Measurements from ENCODE around the gene TP53.
"Not testable (repeated sequence)": the region's sequence is repeated elsewhere in the genome, so short reads cannot be mapped to it uniquely, and the experiment has no call there.

TP53 gene

DNA sequence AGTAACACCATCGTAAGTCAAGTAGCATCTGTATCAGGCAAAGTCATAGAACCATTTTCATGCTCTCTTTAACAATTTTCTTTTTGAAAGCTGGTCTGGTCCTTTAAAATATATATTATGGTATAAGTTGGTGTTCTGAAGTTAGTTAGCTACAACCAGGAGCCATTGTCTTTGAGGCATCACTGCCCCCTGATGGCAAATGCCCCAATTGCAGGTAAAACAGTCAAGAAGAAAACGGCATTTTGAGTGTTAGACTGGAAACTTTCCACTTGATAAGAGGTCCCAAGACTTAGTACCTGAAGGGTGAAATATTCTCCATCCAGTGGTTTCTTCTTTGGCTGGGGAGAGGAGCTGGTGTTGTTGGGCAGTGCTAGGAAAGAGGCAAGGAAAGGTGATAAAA lies 14.1 kb downstream of the TP53 start:
- peak; percentile 80 for DNase-seq

DNA sequence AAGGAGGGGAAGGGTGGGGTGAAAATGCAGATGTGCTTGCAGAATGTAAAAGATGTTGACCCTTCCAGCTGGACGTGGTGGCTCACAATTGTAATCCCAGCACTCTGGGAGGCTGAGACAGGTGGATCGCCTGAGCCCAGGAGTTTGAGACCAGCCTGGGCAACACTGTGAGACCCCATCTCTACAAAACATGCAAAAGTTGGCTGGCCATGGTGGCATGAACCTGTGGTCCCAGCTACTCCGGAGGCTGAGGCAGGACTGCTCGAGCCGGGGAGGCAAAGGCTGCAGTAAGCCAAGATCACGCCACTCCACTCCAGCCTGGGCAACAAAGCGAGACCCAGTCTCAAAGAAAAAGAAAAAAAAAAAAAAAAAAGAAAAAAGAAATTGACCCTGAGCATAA lies 18.8 kb downstream of the TP53 start:
- DNase-seq, result no peak

DNA sequence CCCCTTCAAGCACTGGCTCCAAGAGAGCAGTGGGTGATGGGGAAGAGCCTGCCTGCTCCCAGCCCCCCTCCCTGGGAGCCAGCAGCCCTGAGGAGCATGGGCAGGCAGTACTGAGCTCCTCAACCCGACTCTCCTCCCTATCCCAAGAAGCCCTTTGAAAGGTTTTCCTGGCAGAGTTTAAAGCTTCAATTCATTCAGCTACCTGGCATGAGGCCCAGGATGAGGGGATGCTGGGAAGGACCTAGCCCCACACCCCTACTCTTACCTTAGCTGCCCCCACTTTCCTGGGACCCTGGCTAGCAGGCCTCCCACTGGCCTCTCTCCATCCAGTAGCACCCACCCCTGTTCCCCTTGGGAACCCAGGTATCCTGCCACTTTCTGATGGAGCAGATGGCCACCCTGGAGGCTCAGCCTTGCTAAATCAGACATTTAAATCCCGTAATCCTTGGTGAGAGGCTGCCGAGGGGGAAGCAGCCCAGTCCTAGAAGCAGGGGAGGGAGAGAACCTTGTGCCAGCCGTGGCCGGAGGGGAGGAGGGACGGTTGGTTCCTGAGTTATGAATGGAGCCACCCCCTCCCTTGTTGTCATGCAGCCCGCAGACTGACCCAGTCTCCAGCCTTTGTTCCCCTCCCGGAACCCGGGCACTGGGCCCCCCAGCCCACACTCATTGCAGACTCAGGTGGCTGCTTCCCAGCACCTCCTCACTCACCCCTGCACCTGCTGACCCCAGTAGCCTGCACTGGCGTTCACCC lies 19.5 kb downstream of the TP53 start:
- DNase-seq, result no peak

DNA sequence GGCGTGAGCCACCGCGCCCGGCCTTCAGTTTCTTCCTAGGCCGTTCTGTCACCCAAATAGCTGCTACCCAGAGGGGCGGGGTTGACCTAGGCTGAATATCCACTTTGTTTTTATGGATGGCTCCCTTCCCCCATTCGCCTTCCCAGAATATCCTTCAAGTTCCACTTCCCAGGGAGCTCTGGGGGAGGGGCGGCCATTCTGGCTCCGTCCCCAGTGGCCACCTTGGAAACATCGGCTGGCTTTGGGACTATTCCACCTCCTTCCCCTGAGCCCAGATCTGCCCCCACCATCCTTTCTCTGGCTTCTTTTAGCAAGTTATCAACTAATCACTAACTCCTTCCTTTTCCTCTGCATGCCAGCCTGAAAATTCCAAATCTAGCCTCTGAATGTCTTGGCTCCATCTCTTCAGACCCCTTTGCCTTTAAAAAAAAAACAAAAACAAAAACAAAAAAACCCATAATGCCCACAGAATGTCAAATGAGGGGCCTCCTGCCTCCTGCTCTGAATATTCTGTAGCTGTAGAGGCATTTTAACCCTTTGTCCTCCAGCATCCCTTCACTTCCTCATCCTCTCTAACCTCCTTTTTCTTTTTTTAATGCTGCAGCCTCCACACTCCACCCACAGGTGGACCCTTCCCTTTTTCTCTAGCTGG lies 30.2 kb downstream of the TP53 start:
- DNase-seq, result no peak

DNA sequence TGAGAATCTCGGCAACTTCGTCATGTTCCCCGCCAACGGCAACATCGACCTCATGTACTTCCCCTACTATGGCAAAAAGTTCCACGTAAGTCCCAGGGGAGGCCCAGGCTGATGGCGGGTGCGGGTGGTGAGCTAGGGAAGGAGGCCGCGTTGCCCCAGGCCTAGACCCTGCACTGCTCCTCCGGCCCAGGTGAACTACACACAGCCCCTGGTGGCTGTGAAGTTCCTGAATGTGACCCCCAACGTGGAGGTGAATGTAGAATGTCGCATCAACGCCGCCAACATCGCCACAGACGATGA lies 31.8 kb downstream of the TP53 start:
- no peak for DNase-seq

DNA sequence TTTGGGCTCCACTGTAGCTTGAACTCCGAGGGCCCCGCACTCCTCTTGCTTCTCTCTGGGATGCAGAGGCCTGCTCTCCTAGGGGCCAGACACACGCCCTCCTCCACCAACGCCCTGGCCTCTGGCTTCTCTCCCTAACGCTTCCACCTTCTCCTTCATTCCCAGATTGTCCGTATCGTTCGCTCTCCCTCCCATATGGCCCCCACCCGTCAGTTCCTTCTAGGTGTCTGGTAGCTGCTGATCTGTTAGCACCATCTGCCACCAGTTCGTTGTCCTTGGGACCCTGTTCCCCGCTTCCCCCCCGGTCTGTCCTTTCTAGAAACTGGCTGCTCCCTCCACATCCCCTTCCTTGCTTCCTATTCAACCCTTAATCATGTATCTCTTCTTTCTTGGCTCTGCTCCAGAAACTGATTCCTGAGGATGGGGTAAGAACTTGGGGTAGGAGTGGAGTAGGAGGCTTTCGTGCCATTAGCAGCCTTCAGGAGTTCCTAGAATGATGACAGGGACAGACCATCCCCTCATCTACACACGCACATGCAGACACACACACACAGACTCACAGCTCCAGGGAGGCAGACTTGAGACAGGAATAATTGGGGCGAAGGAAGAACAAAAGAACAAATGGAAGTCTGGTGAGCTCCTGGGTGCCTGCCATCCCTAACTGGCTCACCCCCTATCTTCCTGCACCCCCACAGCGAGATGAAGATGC lies 32.3 kb downstream of the TP53 start:
- no peak for DNase-seq

DNA sequence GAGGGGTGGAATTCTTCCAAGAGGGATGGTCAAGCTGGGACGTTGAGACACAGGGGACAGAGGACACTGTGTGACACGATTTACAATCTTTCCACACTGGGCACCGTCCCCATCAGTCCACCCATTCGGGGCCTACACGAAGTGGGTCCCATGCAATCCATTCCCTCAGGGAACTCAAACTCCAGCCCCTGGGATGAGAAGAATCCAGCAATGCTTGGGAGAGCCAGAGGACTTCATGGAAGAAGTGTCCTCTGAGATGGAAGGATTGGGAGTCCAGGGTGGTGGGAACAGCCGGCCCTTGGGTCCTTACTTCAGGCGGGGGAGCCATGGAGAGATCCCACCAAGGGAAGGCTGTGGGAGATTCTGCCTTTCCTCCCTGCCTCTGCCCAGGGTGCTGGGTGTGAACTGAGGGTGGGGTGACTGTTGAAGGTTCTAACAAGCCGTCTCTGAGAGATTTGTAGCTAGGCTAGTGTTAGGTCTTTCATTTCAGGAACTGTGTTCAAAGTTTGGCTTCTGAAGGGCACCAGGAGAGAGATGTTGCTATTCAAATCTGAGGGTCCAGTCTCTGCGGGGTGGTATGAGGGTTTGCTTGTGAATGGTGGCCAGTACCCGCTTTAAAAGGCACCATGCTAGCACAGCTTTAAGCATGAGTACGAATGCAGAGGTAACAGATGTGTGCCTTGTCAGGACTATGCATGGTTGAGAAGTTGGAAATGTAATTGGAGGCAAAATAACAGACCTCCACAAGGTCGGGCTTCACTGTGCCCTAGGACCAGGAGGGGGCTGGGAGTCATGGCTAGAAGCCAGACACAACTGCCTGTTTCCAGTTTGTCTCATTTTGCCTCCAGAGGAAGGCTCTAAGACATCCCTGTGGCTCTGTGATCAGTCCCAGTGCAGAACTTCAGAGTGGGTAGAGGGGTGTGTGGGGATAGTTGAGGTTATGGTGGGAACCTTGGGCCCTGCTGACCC lies 34.6 kb downstream of the TP53 start:
- DNase-seq, result no peak

DNA sequence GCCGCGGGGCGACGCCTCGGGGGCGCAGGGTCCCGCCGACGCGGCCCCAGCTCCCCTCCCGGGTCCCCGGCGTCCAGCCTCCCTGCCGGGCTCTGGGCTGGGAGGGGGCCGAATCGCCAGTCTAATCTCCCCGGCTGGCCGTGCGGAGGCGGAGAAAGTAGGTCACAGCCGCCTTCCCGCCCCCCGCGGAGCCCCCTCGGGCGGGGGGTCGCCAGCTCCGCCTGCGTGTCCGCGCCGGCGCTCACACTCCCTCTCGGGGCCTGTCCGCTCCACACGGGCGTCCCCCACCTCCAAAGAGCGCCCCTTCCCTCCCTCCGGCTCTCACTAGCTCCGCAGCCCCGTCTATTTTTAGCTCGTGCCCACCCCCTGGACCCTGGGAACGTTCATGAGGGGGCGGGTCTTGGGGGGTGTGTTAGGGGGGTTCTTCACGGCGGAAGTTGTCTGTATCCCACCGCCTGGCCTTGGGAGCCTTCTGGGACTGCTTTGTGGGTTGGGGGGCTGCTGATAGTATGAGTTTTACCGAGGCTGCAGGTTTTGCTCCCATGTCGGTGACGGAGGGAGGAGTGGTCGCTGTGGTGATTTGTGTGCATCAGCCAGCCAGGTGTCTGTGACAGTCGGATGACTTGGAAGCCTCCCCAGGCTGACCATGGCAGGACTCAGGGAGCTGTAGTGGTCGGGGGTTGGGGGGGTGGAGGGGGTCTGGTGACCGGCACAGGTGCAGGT lies 35.5 kb downstream of the TP53 start:
- DNase-seq, result no peak

DNA sequence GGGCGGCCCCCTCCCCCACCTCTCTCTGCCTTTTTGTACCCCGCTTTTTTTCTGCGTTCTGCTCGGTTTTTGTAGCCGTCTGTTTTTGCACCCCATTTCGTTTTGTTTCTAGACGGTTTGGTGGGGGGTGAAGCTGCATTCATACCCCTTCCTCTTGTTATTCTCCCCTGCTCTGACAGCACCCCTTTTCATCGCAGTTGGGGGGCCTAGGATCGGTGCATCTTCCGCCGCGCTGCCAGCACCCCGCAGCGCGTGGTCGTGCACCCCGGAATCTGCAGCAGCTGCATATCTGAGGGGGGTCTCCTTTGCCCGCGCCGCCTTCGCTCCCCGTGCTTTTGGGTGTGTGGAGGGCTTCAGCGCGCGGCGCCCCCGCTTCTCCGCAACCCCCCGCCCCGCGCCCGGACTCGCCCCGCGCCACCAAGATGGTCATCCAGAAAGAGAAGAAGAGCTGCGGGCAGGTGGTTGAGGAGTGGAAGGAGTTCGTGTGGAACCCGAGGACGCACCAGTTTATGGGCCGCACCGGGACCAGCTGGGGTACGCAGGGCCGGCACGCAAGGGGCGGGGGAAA lies 36.1 kb downstream of the TP53 start:
- no peak for DNase-seq

DNA sequence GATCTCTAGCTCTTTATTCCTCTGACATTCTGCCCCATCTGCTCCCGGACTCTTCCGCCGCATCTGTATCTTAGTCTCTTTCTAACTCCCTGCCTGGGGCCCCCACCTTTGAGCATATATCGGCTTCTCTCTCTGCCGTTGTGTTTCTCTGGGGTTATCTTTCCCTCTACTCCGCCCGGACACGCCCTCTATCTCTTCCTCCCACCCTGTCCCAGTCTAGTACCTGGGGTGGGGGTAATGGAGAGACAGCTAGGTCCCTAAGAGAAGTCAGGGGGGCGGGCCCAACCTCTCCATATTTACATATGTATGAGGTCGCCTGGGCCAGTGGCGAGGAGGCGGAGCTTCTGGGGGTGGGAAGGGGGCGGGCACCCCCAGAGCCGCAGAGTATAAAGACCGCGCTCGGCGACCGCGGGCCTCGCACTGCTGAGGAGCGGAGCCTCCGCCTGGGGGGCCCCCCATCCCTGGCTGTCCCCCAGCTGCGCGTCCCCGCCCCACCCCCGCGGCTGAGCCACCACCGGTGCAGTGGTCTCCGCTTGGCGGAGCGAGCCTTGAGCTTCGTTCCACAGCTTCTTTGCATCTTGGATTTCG lies 36.7 kb downstream of the TP53 start, which contains the start of gene ATP1B2:
TSS of gene ATP1B2 (plus strand) at position 418 of the 588 bp plus-strand sequence. CDS start 593 bp downstream, outside the sequence.
- DNase-seq, result peak; percentile 79

DNA sequence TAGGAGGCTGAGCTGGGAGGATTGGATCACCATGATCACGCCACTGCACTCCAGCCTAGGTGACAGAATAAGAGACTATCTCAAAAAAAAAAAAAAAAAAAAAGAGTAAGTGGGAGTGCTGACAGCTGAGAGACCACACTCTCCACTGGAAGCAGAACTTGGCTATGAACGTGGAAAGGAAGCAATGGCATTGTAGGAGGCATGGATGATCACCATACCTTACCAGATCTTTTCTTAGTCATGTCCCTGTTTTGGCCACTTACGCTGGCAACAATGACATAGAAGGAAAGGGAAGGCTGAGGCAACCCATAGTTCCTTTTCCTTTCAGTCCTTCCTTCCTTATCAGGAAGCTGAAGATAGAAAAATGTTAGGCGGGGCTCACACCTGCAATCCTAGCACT lies 40.3 kb downstream of the TP53 start:
- no peak for DNase-seq

DNA sequence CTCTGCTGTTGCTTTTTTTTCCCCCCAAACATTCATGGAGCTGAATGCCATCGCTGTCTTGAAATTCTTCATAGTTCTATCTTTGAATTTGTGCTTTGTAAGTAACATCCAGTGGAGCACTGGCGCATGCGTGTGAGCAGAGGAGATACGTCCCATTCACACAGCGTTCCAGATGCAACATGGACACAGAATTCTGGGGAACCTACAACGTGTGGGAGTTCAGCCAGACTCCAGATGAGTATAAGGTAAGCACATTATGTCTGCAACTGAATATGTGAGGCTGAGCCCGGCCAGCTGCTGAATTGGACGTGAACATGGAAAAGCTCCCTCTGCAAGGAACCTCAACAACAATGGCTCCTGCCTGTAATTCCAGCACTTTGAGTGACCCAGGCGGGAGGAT lies 40.8 kb downstream of the TP53 start:
- no peak for DNase-seq

DNA sequence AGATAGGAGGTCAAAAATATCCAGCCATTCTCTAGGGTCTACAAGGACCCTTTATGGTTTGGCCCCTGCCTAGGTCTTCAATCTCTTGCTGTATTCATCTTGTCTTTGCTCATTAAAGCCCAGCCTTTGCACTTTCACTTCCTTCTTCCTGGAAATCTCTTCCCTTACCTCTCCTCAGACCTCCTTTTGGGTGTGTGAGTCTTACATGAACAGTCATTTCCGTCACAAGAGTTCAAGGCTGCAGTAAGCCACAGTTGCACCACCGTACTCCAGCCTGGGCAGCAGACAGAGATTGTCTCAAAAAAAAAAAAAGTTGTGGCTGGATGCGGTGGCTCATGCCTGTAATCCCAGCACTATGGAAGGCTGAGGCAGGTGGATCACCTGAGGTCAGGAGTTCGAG lies 42.5 kb downstream of the TP53 start:
- DNase-seq, result no peak

DNA sequence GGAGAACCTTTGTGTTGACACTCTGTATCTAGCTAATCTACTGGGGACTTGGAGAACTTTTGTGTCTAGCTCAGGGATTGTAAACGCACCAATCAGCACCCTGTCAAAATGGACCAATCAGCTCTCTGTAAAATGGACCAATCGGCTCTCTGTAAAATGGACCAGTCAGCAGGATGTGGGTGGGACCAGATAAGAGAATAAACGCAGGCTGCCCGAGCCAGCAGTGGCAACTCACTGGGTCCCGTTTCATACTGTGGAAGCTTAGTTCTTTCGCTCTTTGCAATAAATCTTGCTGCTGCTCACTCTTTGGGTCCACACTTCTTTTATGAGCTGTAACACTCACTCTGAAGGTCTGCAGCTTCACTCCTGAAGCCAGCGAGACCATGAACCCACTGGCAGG lies 45.7 kb downstream of the TP53 start:
- not testable (repeated sequence) for DNase-seq

DNA sequence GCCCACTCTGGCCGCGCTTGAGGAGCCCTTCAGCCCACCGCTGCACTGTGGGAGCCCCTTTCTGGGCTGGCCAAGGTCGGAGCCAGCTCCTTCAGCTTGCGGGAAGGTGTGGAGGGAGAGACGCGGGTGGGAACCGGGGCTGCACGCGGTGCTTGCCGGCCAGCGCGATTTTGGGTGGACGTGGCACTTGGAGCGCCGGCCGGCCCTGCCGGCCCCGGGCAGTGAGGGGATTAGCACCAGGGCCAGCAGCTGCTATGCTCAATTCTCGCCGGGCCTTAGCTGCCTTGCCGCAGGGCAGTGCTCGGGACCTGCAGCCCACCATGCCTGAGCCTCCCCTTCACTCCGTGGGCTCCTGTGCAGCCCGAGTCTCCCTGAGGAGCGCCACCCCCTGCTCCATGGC lies 46.5 kb downstream of the TP53 start:
- no peak for DNase-seq

DNA sequence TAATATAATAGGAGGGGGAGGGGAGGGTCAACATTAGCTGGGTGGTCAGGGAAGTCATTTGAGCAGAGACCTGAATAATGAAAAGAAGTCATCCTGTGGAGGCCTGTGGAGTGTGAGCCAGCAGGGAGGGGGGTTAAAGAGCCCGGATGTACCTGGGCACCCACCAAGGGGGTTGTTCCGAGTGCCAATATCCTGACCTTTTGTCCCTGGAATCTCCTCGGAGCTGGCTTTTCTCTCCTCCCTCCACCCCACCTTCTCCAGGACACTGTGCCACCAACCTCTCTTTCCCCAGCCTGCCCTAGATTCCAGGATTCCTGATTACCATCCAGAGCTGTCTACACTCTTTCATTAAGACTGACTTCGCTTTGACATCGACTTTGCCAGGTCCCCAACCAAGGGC lies 51.1 kb downstream of the TP53 start:
- no peak for DNase-seq

DNA sequence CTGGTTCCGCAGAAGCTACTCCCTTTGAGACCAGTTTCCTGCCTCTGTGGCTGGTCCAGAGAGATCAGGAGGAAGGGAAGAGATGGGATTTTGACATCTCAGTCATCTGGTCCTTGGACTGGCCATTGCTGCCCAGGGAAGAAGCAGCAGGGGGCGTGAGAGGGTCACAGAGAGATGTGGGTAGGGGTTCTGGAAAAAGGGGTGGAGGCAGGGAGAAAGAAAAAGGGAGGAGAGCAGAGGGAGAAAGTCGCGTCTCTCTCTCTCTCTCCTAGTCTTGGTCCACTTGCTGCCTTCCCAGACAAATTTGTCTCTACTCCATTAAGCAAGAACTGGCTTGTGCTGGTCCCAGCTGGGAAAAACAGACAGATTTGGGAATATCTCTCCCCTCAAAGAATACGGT lies 52.9 kb downstream of the TP53 start:
- no peak for DNase-seq

DNA sequence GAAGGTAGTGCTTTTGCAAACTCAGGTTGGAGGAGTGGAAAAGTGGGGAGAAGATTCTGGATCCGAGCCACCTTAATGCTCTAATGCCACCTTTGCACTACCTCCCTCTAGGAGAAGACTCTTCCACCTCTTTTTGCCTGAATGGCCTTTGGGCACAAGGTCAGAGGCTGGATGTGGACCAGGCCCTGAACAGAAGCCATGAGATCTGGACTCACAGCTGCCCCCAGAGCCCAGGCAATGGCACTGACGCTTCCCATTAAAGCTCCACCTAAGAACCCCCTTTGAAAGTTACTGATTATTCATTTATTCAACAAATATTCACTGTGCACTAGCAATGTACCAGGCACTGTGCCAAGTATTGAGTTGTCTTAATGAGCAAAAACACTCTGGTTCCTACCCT lies 54.2 kb downstream of the TP53 start:
- DNase-seq, result no peak

DNA sequence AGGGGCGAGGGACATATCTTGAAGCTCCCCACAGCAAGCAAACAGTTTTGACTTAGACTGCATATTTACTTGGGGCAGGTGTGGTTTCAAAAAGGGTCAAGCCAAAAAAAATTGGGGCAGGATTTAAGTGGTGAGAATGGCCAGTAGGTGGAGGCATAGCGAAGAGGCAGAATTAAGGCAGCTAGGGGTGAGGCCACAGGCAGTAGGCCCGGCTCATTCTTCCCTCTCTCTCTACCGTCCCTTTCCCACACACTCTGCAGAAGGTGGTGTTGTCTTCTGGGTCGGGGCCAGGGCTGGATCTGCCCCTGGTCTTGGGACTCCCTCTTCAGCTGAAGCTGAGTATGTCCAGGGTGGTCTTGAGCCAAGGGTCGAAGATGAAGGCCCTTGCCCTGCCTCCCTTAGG lies 54.8 kb downstream of the TP53 start:
- no peak for DNase-seq

DNA sequence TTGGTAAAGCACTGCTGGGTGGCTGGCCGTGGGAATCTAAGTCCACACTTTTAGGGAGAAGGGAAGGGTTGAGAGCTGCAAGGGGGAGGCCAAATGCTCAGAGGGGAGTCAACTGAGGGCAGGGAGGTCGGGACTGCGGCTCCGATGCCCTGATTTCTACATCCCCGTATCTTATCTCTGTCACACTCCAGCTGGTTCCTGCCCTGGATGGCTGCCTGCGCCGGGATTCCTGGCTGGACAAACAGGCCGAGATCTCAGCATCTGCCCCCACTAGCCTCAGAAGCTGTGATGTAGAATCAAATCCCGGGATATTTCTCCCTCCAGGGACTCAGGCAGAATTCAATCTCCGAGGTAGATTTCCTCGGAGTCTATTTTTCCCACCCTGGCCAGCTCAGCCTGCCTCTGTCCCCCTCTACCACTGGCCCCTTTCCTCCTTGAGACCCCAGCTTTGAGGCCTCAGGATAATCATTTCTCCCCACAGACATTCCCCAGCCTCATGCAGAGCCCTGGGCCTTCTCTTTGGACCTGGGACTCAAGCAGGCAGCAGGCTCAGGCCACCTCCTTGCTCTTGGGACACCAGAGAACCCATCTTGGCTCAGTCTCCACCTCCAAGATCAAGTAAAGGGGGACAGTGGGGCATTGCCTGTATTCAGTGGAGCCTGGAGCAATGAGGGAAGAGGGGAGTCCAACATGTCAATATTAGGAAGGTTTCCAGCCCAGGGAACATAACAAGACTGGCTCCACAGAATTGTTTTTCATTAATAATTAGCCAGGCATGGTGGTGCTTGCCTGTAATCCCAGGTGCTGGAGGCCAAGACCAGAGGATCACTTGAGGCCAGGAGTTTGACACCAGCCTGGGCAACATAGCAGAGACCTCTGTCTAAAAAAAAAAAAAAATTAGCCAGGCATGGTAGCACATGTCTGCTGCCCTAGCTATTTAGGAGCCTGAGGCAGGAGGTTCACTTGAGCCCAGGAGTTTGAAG lies 55.6 kb downstream of the TP53 start:
- no peak for DNase-seq
